HepG2 (cell line): ENCODE measurements around the gene CHCHD5. TPM values are rescaled to one million over a fixed set of nuclear protein-coding genes. Genes with fewer than 3 reads are reported as not detected.

ENCODE experiments used
- ADNP ChIP-seq: sonication (generic); formaldehyde crosslinking; IDR thresholded peaks from 2 replicates; pipeline ENCODE4 v1.4.0; 2020; ENCODE audit warnings: missing genetic modification reagents
- MBNL3 ChIP-seq: fragments of 250-450 bp; sonication (Bioruptor Pico); conservative IDR thresholded peaks from 2 replicates; pipeline ENCODE4 v1.8.0; 2022; ENCODE audit warnings: mild to moderate bottlenecking, inconsistent platforms
- MEIS1 ChIP-seq: sonication (generic); formaldehyde crosslinking; IDR thresholded peaks from 2 replicates; pipeline ENCODE4 v1.9.0; 2021; ENCODE audit warnings: mild to moderate bottlenecking, missing genetic modification reagents, moderate library complexity, borderline replicate concordance
- NCOR1 ChIP-seq: fragments of 200-600 bp; sonication (generic); IDR thresholded peaks from 2 replicates; pipeline ENCODE4 v1.7.0; 2017; ENCODE audit warnings: antibody characterized with exemption, low read length, borderline replicate concordance
- PHF21A ChIP-seq: sonication (generic); formaldehyde crosslinking; IDR thresholded peaks from 2 replicates; pipeline ENCODE4 v1.5.0; 2020; ENCODE audit warnings: mild to moderate bottlenecking, missing genetic modification reagents
- TAF1 ChIP-seq: sonication (generic); formaldehyde crosslinking; IDR thresholded peaks from 2 replicates; pipeline ENCODE4 v1.4.0; 2020; ENCODE audit warnings: missing genetic modification reagents
- TCF7 ChIP-seq: sonication (generic); IDR thresholded peaks from 2 replicates; pipeline ENCODE4 v1.6.1; 2016; ENCODE audit warnings: antibody characterized with exemption, low read depth
- TEAD3 ChIP-seq: optimal IDR thresholded peaks from 2 replicates; pipeline ENCODE3; 2016; ENCODE audit warnings: borderline replicate concordance
- TSC22D2 ChIP-seq: sonication (generic); formaldehyde crosslinking; IDR thresholded peaks from 2 replicates; pipeline ENCODE4 v1.5.1; 2020; ENCODE audit warnings: missing genetic modification reagents, mild to moderate bottlenecking, borderline replicate concordance
- U2AF1 ChIP-seq: fragments of 200-400 bp; formaldehyde crosslinking; optimal IDR thresholded peaks from 2 replicates; pipeline ENCODE3; 2017; ENCODE audit warnings: mild to moderate bottlenecking, low read depth, low read length
- ZBTB7A ChIP-seq: sonication (generic); formaldehyde crosslinking; IDR thresholded peaks from 2 replicates; pipeline ENCODE4 v1.8.0; 2022; ENCODE audit warnings: mild to moderate bottlenecking, missing genetic modification reagents
- ZFP90 ChIP-seq: sonication (generic); formaldehyde crosslinking; IDR thresholded peaks from 2 replicates; pipeline ENCODE4 v1.8.0; 2022; ENCODE audit warnings: missing genetic modification reagents, mild to moderate bottlenecking, inconsistent platforms, borderline replicate concordance
- ZNF12 ChIP-seq: sonication (generic); formaldehyde crosslinking; IDR thresholded peaks from 2 replicates; pipeline ENCODE4 v1.5.0; 2020; ENCODE audit warnings: missing genetic modification reagents
- ZNF274 ChIP-seq: sonication (generic); formaldehyde crosslinking; IDR thresholded peaks from 2 replicates; pipeline ENCODE4 v1.5.1; 2020; ENCODE audit warnings: mild to moderate bottlenecking, missing genetic modification reagents
- ZNF44 ChIP-seq: sonication (generic); formaldehyde crosslinking; IDR thresholded peaks from 2 replicates; pipeline ENCODE4 v1.5.1; 2020; ENCODE audit warnings: mild to moderate bottlenecking, missing genetic modification reagents
- ZNF460 ChIP-seq: sonication (generic); formaldehyde crosslinking; IDR thresholded peaks from 2 replicates; pipeline ENCODE4 v1.5.1; 2020; ENCODE audit warnings: missing genetic modification reagents, mild to moderate bottlenecking, borderline replicate concordance
- ZNF543 ChIP-seq: sonication (generic); formaldehyde crosslinking; IDR thresholded peaks from 2 replicates; pipeline ENCODE4 v1.4.0; 2020; ENCODE audit warnings: mild to moderate bottlenecking, missing genetic modification reagents
- ZNF556 ChIP-seq: sonication (generic); formaldehyde crosslinking; IDR thresholded peaks from 2 replicates; pipeline ENCODE4 v1.4.0; 2020; ENCODE audit warnings: mild to moderate bottlenecking, missing genetic modification reagents, borderline replicate concordance
- ZNF615 ChIP-seq: sonication (generic); formaldehyde crosslinking; IDR thresholded peaks from 2 replicates; pipeline ENCODE4 v1.5.0; 2020; ENCODE audit warnings: mild to moderate bottlenecking, missing genetic modification reagents, borderline replicate concordance
- ZNF788 ChIP-seq: sonication (generic); formaldehyde crosslinking; IDR thresholded peaks from 2 replicates; pipeline ENCODE4 v1.5.0; 2020; ENCODE audit warnings: mild to moderate bottlenecking, missing genetic modification reagents, borderline replicate concordance
- polyA plus RNA-seq, 8 experiments: library from polyadenylated mRNA; depleted of rRNA in 3 of 8; stranded (reverse) in 7 of 8; unstranded in 1 of 8; fragments of >200 nt; fragmentation: Illumina TruSeq in 4 of 8; extraction: Trizol in 4 of 8; gene quantifications; 2 replicates each; pipeline versions ENCODE4 v1.2.1 to v1.2.3, GENCODE V29; 2011 to 2016; ENCODE audit warnings: low read depth in 4 of 8, missing spikeins in 1 of 8, mixed read lengths in 1 of 8; ENCODE audit not compliant: insufficient read depth in 1 of 8
- total RNA-seq, 5 experiments: library from RNA; depleted of rRNA; stranded (reverse); fragments of >200 nt; fragmentation: Illumina TruSeq; extraction: Trizol; gene quantifications; 2 replicates each; pipeline ENCODE4 v1.2.3, GENCODE V29; 2016; ENCODE audit warnings: low read depth in 1 of 5
- TF ChIP-seq, protein P1 (sequence below): sonication (generic); formaldehyde crosslinking; IDR thresholded peaks from 2 replicates; pipeline ENCODE4 v1.5.1; 2020; ENCODE audit warnings: mild to moderate bottlenecking, moderate library complexity, missing genetic modification reagents
- TF ChIP-seq, protein P2 (sequence below): sonication (generic); formaldehyde crosslinking; conservative IDR thresholded peaks from 2 replicates; pipeline ENCODE4 v1.4.0; 2020; ENCODE audit warnings: missing genetic modification reagents
- TF ChIP-seq, protein P3 (sequence below), 2 experiments: IDR thresholded peaks; 2 replicates each; pipeline ENCODE4 v1.6.1; 2011 to 2012; ENCODE audit warnings: low read length in 2 of 2, borderline replicate concordance in 1 of 2, low read depth in 1 of 2, mild to moderate bottlenecking in 1 of 2, moderate library complexity in 1 of 2

Gene CHCHD5
- total and polyA plus RNA-seq, 2 of the 13 experiments (the other 11 are each of a cell fraction or from before 2014, with no cell fraction given): 19.0 to 23.9 TPM

DNA sequence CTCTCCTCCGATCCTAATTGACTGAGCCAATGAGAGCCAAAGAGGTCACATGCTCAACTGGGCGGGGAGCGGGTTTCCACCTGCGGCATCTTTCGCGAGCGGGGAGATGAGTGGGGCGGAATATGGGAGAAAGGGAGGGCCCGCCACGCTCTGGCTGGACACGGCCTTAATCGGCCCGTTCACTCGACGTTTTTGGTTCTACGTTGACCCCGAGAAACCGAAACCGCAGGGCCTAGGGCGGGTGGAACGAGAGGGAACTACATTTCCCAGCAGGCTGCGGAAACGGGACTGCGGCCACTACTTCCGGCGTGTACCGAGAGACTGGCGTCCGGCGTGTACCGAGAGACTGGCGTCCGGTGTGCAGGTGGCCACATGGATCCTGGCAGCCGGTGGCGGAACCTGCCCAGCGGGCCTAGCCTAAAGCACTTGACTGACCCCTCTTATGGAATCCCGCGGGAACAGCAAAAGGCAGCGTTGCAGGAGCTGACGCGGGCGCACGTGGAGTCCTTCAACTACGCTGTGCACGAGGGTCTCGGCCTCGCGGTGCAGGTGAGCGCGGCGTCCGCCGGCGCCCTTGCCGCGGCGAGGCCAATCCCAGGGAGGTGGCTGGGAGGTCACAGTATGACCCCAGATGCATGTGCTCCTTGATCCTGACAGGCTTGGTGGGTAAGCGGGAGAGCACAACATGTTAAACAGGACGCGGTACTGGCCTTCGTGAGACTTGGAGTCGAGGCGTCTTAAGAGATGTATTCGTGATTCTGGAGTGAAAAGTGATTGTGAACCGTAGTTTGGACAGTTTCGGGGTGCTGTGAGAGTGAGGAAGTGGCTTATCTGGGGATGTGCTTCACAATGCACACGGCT lies 42.1 kb upstream of the CHCHD5 start, which contains the start of gene POLR1B (continued):
- TF ChIP-seq, protein P1, sequence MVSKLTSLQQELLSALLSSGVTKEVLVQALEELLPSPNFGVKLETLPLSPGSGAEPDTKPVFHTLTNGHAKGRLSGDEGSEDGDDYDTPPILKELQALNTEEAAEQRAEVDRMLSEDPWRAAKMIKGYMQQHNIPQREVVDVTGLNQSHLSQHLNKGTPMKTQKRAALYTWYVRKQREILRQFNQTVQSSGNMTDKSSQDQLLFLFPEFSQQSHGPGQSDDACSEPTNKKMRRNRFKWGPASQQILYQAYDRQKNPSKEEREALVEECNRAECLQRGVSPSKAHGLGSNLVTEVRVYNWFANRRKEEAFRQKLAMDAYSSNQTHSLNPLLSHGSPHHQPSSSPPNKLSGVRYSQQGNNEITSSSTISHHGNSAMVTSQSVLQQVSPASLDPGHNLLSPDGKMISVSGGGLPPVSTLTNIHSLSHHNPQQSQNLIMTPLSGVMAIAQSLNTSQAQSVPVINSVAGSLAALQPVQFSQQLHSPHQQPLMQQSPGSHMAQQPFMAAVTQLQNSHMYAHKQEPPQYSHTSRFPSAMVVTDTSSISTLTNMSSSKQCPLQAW (CRISPR knock-in tag): peak; percentile 81
- TF ChIP-seq TEAD3 (CRISPR knock-in tag): peak; percentile 66
- TF ChIP-seq ZNF44 (CRISPR knock-in tag): peak; percentile 95; the same call in 1 of the 2 replicates
- TF ChIP-seq ZNF543 (CRISPR knock-in tag): peak; percentile 94
- peak; percentile 69 for TF ChIP-seq MEIS1 (CRISPR knock-in tag)
- TF ChIP-seq U2AF1: peak; percentile 86
- no peak for TF ChIP-seq ADNP (CRISPR knock-in tag)
- TF ChIP-seq, protein P2, sequence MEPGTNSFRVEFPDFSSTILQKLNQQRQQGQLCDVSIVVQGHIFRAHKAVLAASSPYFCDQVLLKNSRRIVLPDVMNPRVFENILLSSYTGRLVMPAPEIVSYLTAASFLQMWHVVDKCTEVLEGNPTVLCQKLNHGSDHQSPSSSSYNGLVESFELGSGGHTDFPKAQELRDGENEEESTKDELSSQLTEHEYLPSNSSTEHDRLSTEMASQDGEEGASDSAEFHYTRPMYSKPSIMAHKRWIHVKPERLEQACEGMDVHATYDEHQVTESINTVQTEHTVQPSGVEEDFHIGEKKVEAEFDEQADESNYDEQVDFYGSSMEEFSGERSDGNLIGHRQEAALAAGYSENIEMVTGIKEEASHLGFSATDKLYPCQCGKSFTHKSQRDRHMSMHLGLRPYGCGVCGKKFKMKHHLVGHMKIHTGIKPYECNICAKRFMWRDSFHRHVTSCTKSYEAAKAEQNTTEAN (CRISPR knock-in tag): peak; percentile 80
- TF ChIP-seq ZFP90 (CRISPR knock-in tag): peak; percentile 95
- TF ChIP-seq TCF7: no peak
- no peak; the same call in 1 of the 2 replicates for TF ChIP-seq ZNF460
- peak; percentile 81 for TF ChIP-seq PHF21A (CRISPR knock-in tag)
- peak; percentile 88 for TF ChIP-seq TAF1 (CRISPR knock-in tag)
- TF ChIP-seq, protein P3, sequence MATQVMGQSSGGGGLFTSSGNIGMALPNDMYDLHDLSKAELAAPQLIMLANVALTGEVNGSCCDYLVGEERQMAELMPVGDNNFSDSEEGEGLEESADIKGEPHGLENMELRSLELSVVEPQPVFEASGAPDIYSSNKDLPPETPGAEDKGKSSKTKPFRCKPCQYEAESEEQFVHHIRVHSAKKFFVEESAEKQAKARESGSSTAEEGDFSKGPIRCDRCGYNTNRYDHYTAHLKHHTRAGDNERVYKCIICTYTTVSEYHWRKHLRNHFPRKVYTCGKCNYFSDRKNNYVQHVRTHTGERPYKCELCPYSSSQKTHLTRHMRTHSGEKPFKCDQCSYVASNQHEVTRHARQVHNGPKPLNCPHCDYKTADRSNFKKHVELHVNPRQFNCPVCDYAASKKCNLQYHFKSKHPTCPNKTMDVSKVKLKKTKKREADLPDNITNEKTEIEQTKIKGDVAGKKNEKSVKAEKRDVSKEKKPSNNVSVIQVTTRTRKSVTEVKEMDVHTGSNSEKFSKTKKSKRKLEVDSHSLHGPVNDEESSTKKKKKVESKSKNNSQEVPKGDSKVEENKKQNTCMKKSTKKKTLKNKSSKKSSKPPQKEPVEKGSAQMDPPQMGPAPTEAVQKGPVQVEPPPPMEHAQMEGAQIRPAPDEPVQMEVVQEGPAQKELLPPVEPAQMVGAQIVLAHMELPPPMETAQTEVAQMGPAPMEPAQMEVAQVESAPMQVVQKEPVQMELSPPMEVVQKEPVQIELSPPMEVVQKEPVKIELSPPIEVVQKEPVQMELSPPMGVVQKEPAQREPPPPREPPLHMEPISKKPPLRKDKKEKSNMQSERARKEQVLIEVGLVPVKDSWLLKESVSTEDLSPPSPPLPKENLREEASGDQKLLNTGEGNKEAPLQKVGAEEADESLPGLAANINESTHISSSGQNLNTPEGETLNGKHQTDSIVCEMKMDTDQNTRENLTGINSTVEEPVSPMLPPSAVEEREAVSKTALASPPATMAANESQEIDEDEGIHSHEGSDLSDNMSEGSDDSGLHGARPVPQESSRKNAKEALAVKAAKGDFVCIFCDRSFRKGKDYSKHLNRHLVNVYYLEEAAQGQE (IDR thresholded peaks at IDR 0.05; ENCODE audit: borderline replicate concordance in 1 of 2, low read depth in 1 of 2, low read length in 2 of 2): peak in 1 of 2 experiments; percentile 70; a peak in 2 of 4 replicates
- TF ChIP-seq ZNF274 (CRISPR knock-in tag): peak; percentile 80; the same call in 1 of the 2 replicates
- peak; percentile 72; the same call in 1 of the 2 replicates for TF ChIP-seq ZNF788 (CRISPR knock-in tag)
- TF ChIP-seq ZNF615 (CRISPR knock-in tag): peak; percentile 92
- TF ChIP-seq ZBTB7A: peak; percentile 96
- TF ChIP-seq TSC22D2 (CRISPR knock-in tag): peak; percentile 87
- peak; percentile 89; the same call in 1 of the 2 replicates for TF ChIP-seq ZNF556
- no peak for TF ChIP-seq MBNL3
- peak; percentile 77; the same call in 1 of the 2 replicates for TF ChIP-seq ZNF12 (CRISPR knock-in tag)
- 0 out of 2 replicates have a peak, but pooled peaks have one; percentile 20 for TF ChIP-seq NCOR1
